Osteoblast (primary cell): ENCODE data around the gene MRPS18B. TPM values are rescaled to one million over a fixed set of nuclear protein-coding genes. Genes with fewer than 3 reads are reported as not detected.
A peak's percentile ranks its signal among the peaks of the same experiment; 100 is the strongest.
"Not testable (repeated sequence)": the region's sequence is repeated elsewhere in the genome, so short reads cannot be mapped to it uniquely, and the experiment has no call there.

ENCODE experiments used
- DNase-seq: peaks from one replicate; pipeline ENCODE4 v3.0.0; 2011; ENCODE audit warnings: low spot score, mixed read lengths; ENCODE audit not compliant: insufficient read length; ENCODE audit errors: missing footprints
- H2AFZ ChIP-seq: 2 replicates; pipeline ENCODE4 v1.6.0; 2011; ENCODE audit warnings: mild to moderate bottlenecking, low read length
- H3K27ac ChIP-seq: 2 replicates; pipeline ENCODE4 v1.5.1; 2011; ENCODE audit warnings: mild to moderate bottlenecking, low read depth, low read length, moderate library complexity
- H3K27me3 ChIP-seq: 2 replicates; pipeline ENCODE4 v1.6.0; 2012; ENCODE audit warnings: mild to moderate bottlenecking, control low read depth, inconsistent platforms, low read length, moderate library complexity; ENCODE audit not compliant: insufficient read depth
- H3K36me3 ChIP-seq: 2 replicates; pipeline ENCODE4 v1.5.1; 2011; ENCODE audit warnings: mild to moderate bottlenecking, low read length, control low read depth, moderate library complexity; ENCODE audit not compliant: insufficient read depth
- H3K4me1 ChIP-seq: 2 replicates; pipeline ENCODE4 v1.5.1; 2011; ENCODE audit warnings: mild to moderate bottlenecking, low read length, control low read depth, moderate library complexity; ENCODE audit not compliant: insufficient read depth
- H3K4me2 ChIP-seq: 2 replicates; pipeline ENCODE4 v1.6.0; 2011; ENCODE audit warnings: mild to moderate bottlenecking, low read length; ENCODE audit not compliant: insufficient read depth
- H3K4me3 ChIP-seq: fragments of 200-600 bp; sonication (generic); 3 replicates; pipeline ENCODE4 v1.5.1; 2012; ENCODE audit warnings: mild to moderate bottlenecking, low read length, inconsistent platforms; ENCODE audit not compliant: insufficient read depth
- H3K79me2 ChIP-seq: 2 replicates; pipeline ENCODE4 v1.6.0; 2012; ENCODE audit warnings: mild to moderate bottlenecking, low read length, control low read depth, inconsistent platforms; ENCODE audit not compliant: insufficient read depth
- H3K9me3 ChIP-seq: 2 replicates; pipeline ENCODE4 v1.5.1; 2011; ENCODE audit warnings: low read depth, low read length, control low read depth
- H4K20me1 ChIP-seq: 2 replicates; pipeline ENCODE4 v1.6.0; 2012; ENCODE audit warnings: mild to moderate bottlenecking, low read length, control low read depth; ENCODE audit not compliant: insufficient read depth
- CTCF ChIP-seq: IDR thresholded peaks from 2 replicates; pipeline ENCODE4 v1.5.1; 2011; ENCODE audit warnings: mild to moderate bottlenecking, low read depth, low read length, moderate library complexity; ENCODE audit errors: extremely low read depth
- total RNA-seq: library from RNA; depleted of rRNA; stranded (reverse); fragments of >200 nt; gene quantifications from 2 replicates; pipeline ENCODE4 v1.2.3, GENCODE V29; 2012

The MRPS18B gene
- total RNA-seq, 1 donor, result 67.3 TPM

DNA sequence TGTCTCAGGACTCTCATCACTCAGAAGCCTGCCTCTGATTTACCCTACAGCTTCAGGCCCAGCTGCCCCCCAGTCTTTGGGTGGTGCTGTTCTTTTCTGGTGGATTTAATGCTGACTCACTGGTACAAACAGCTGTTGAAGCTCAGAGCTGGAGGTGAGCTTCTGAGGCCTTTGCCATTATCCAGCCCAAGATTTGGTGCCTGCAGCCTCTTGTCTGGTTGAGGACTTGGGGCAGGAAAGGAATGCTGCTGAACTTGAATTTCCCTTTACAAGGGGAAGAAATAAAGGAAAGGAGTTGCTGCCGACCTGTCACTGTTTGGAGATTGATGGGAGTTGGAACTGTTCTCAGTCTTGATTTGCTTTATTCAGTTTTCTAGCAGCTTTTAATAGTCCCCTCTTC lies 26.6 kb upstream of the MRPS18B start:
- peaks cover 78% of the 10 kb centered on the region for H3K36me3 ChIP-seq
- no peak for DNase-seq

GRCh38 chr6:30592287-30592686 lies 25.4 kb upstream of the MRPS18B start:
- H3K36me3 ChIP-seq, result peaks cover 66% of the 10 kb centered on the region
- DNase-seq, result no peak
- H3K9me3 ChIP-seq, result no peaks in the 10 kb centered on the region
- no peak overlapping the region for H3K4me2 ChIP-seq
- H2AFZ ChIP-seq, result no peak overlapping the region
- peaks cover 13% of the 10 kb centered on the region for H3K4me1 ChIP-seq
- H3K27me3 ChIP-seq, result no peaks in the 10 kb centered on the region
- no peak for TF ChIP-seq CTCF
- H3K27ac ChIP-seq, result no peak overlapping the region
- H3K79me2 ChIP-seq, result peaks cover 16% of the 10 kb centered on the region
- H4K20me1 ChIP-seq, result peaks cover 13% of the 10 kb centered on the region
- H3K4me3 ChIP-seq, result no peak overlapping the region

More for the DNA sequence above, 26.6 kb upstream of the MRPS18B start:
- no peak for TF ChIP-seq CTCF
- H3K4me1 ChIP-seq, result peaks cover 13% of the 10 kb centered on the region
- H3K79me2 ChIP-seq, result peaks cover 16% of the 10 kb centered on the region
- peaks cover 13% of the 10 kb centered on the region for H4K20me1 ChIP-seq
- no peak overlapping the region for H2AFZ ChIP-seq
- H3K9me3 ChIP-seq, result no peaks in the 10 kb centered on the region
- H3K4me3 ChIP-seq, result no peak overlapping the region
- H3K27ac ChIP-seq, result peak overlapping the region; percentile 65
- no peak overlapping the region for H3K4me2 ChIP-seq
- no peaks in the 10 kb centered on the region for H3K27me3 ChIP-seq

DNA sequence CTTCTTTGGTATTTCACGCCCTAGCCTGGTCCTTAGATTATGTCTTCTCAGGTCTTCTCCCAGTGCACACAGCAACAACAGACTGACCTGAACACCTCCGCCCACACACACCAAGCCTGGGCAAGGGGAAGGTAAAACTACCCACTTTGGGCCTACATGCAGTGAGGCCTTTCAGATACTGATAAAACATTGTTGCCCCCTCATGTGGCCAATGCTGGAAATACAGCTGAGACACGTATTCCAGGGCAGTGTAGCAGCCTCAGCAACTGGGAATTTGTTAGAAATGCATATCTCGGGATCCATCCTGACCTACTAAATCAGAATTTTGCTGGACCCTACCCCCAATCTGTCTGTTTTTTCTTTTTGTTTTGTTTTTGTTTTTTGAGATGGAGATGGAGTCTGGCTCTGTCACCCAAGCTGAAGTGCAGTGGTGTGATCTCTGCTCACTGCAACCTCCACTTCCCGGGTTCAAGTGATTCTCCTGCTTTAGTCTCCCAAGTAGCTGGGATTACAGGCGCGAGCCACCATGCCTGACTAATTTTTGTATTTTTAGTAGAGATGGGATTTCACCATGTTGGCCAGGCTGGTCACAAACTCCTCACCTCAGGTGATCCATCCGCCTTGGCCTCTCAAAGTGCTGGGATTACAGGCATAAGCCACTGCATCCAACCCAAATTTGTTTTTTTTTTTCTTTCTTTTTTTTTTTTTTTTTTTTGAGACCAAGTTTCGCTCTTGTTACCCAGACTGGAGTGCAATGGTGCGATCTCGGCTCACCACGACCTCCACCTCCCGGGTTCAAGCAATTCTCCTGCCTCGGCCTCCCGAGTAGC lies 20.1 kb upstream of the MRPS18B start:
- H3K36me3 ChIP-seq, result peaks cover 45% of the 10 kb centered on the region
- not testable (repeated sequence) for H2AFZ ChIP-seq, H3K79me2 ChIP-seq, H3K4me3 ChIP-seq, H3K4me1 ChIP-seq, H3K27ac ChIP-seq, H3K9me3 ChIP-seq, H3K27me3 ChIP-seq, H4K20me1 ChIP-seq, H3K4me2 ChIP-seq
- peak; percentile 80 for TF ChIP-seq CTCF
- peak; percentile 90 for DNase-seq

DNA sequence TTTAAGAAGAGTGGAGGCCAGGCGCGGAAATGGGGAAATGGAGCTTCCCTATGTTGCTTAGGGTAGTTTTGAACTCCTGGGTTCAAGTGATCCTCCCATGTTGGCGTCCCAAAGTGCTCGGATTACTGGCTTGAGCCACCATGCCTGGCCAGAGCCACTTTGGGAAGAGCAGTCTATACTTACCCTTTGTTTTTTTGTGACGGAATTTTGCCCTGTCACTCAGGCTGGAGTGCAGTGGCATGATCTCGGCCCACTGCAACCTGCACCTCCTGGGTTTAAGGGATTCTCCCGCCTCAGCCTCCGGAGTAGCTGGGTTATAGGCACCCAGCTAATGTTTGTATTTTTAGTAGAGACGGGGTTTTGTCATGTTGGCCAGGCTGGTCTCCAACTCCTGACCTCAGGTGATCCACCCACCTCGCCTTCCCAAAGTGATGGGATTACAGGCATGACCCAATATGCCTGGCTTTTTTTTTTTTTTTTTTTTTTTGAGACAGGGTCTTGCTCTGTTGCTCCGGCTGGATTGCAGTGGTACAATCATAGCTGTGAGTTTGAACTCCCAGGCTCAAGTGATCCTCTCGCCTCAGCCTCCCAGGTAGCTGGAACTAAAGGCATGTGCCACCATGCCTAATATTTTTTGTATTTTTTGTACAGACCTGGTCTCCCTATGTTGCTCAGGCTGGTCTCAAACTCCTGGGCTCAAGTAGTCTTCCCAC lies 18.6 kb upstream of the MRPS18B start:
- Histone ChIP-seq H2AFZ (no peak overlapping the region), H3K4me2 (no peak overlapping the region), H3K27ac (no peak overlapping the region), H3K79me2 (no peaks in the 10 kb centered on the region), H3K36me3 (peaks cover 51% of the 10 kb centered on the region), H4K20me1 (peaks cover 19% of the 10 kb centered on the region), H3K4me3 (no peak overlapping the region), H3K4me1 (no peaks in the 10 kb centered on the region), H3K9me3 (no peaks in the 10 kb centered on the region), H3K27me3 (no peaks in the 10 kb centered on the region)
- TF ChIP-seq CTCF, result no peak
- no peak for DNase-seq
